Activated CD4-positive, alpha-beta T cell treated with anti-CD3 and anti-CD28 coated beads, Interleukin-2, amount 50 U/mL, for 48 hours (primary cell): ENCODE data around the gene CAP2.

Experiments
- DNase-seq, 2 experiments: peaks; one replicate each; pipeline ENCODE4 v3.0.0-alpha.2; 2020

The CAP2 gene, protein sequence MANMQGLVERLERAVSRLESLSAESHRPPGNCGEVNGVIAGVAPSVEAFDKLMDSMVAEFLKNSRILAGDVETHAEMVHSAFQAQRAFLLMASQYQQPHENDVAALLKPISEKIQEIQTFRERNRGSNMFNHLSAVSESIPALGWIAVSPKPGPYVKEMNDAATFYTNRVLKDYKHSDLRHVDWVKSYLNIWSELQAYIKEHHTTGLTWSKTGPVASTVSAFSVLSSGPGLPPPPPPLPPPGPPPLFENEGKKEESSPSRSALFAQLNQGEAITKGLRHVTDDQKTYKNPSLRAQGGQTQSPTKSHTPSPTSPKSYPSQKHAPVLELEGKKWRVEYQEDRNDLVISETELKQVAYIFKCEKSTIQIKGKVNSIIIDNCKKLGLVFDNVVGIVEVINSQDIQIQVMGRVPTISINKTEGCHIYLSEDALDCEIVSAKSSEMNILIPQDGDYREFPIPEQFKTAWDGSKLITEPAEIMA

DNA sequence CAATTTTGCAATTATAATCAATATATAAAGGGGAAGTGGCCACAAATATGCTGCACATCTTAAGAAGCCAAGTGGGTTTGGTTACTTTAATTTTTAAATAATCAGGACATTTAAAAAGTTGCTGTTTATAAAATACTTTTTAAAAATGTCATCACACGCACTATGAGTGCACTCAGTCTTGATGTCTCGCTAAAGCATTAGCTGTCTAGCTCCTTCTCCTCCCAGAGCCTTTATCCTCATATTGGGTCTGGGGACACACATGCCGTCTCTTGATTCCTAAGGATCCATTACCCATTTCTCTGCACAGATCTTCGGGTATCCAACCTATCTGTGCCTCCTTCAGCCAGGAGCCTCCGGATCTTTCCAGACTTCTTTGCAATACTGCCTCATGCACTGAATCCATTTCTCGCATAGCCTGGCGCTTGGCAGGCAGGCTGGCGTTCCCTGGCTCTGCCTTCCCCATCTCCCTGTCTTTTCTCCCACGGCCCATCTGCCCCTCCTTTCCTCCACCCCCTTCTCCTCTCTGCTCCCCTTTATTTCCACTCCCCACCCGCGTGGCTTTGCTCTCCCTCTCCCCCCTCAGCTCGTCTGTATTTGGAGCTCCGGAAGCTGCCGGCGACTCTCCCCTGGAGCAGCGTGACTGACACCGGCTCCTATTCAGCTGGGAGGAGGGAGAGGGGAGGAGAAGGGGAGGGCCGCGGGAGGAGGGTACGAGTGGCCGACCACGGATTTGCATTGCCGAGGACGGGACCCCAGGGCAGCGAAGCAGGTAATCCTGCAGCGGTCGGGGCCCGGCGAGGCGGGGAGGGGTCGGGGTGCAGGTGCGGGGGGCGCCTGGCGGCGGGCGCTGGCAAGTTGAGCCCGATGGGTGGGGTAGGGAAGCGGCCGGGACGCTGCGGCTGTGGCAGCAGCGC lies at the start of gene CAP2:
Gene CAP2 (plus strand): TSS at position 618 of the 914 bp plus-strand sequence. CDS start 27,961 bp downstream, outside the sequence.
- peak in 1 of 2 experiments; percentile 4 for DNase-seq

DNA sequence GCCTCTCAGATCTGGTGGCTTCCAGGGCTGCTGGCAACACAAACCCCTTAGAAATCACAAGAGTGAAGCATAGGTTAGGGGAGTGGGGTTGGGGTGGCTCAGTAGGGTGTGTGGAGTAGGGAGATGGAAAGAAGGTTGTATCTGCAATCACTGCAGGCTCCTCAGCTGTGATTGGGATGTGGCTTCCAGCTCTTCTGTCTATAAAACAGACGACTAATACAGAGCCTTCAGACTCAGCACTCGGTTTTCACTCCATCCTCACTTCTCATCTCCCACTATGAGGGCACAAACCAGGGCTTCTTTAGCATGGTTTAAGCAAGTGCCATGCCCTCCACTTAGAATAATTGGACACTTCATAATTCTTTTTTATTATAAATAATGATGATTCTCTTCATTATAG lies 46.4 kb upstream of the CAP2 start:
- no peak for DNase-seq

DNA sequence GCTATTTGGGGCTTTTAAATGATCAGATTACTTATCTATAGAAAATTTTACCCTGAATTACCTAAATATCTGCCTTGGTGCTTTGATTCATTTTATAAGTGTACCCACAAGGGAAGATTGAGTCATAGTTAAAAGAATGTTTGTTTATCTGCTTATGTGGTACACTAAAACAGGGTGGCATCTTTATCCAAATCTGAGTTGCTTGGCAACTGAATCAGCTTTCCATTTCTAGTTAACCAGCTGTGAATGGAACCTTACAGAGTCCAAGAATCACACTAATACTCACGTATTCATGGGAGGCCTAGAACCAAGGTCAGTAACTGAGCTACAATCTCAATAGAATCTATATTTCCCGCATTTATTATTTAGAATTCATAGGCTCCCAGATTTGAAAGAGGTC lies 44.0 kb upstream of the CAP2 start:
- no peak for DNase-seq

DNA sequence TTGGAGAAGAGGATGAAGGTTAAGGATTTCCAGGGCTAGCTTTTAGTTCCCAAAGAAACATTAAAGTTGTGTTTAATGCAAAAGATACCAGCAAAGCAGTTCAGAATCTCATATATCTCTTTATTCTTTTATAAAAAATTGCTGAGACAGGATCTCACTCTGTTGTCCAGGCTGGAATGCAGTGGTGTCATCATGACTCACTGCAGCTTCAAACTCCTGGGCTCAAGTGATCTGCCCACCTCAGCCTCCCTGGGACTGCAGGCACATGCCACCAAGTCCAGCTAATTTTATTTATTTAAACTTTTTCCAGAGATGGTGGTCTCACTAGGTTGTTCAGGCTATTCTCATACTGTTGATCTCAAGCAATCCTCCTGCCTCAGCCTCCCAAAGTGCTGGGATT lies 41.1 kb upstream of the CAP2 start:
- DNase-seq, result no peak

DNA sequence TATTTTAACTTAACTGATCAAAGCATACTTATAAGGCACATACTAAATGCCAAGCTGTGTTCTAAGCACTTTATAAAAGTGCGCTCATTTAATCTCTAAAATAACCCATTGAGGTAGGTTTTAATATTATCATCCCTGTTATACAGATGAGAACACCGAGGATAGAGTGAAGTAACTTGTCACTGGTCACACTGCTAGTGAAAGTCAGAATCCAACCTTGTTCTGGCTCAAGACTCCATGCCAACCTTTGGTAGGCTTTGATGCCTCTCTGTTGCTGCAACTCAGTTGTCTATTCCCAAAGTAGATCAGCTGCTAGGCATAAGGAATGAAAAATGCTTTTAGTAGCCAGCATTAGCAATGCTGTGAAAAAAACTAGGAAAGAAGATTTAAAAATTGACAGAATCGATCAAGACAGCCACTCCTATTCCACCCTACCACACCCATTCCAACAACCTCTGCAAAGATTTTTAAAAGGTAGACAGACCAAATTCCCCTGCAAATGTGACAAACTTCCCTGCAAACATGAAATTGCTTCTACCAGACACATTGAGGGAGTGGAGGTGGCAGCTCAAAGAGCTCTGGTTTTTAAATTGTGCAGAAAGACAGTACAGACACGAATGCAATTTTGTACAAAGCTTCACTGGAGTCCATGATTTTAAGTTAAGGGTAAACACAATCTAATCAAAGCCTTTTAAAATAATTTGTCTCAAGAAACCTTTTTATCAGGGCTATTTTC lies 39.8 kb upstream of the CAP2 start:
- no peak for DNase-seq

DNA sequence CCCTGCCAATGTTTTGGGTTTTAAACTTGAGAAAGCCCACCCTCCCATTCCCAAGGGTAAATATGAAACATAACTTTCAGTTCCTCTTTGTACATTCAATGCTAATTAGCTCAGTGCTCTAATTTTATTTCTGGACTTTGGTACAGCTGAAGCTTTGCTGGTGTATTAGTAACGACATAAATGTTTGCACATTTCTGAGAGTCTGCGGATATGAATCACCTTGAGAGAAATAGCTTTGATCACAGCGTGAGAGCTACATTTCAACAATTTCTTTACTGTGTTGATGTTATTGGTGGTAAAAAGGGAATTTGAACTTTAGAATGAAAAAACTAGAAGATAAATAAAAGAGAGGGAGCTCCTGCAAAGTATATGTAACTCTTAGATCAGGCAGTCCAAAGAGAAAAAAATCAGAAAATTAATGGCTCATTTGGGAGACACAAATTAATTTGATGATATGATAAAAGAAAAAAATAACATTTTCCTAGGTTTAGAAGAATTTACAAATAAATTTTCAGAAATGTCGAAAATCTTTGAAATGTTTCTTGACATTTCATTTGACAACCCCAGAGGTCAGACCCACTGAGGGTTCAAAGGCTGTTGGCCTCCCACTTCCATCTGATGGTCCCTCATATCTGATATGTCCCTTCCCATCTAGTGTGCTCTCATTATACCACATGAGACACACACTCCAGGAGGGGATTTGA lies 38.5 kb upstream of the CAP2 start:
- no peak for DNase-seq

DNA sequence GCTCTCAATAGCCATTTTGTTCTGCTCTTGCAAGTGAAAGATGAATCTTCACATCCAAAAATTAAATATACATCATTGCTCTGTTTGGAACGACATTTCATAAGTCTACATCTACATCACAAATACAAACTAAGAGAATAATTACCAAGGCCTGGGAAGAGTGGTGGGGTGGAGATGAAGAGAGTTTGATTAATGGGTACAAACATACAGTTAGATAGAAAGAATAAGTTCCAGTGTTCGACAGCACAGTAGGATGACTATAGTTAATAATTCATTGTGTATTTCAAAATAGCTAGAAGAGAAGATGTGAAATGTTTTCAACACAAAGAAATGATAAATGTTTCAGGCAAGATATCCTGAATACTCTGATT lies 38.0 kb upstream of the CAP2 start:
- DNase-seq, result no peak

DNA sequence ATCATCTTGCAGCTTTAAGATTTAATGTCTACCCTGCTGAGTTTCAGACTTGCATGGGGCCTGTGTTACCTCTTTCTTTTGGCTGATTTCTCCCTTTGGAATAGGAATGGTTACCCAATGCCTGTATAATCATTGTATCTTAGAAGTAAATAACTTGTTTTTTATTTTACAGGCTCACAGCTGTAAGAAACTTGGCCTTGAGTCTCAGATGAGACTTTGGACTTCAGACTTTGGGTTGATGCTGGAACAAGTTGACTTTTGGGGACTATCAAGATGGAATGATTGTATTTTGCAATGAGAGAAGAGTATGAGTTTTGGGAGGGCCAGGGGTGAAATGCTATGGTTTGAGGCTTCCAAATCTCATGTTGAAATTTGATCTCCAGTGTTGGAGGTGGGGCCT lies 34.9 kb upstream of the CAP2 start:
- no peak for DNase-seq

DNA sequence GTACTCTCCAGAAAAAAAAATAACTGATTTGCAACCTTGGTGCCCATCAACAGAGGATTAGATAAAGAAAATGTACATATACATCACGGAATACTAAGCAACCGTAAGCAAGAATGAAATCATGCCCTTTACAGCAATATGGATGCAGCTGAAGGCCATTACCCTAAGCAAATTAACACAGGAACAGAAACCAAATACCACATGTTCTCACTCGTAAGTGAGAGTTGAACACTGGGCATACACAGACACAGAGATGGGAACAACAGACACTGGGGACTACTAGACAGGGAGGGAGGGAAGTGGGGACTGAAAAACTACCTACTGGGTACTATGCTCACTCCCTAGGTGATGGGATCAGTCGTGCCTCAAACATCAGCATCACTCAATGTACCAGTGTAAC lies 32.8 kb upstream of the CAP2 start:
- DNase-seq, result no peak

DNA sequence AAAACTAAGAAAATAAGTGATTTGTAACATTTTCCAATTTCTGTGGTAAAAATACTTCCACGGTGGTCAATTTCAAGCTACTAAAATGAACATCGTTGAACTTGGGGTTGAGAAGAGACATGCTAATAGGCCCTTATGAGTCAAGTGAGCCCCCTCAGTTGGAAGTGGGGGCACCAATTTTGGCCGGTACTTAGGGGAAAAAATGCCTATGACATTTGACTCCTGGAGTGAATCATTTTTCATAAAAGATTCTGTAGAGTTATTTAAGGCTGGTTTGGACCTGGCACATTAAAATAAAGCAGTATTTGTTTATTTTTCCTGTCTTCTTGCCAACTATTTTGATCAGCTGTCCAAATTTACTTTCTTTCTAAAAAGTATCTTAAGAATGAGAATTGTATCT lies 32.4 kb upstream of the CAP2 start:
- DNase-seq, result no peak

DNA sequence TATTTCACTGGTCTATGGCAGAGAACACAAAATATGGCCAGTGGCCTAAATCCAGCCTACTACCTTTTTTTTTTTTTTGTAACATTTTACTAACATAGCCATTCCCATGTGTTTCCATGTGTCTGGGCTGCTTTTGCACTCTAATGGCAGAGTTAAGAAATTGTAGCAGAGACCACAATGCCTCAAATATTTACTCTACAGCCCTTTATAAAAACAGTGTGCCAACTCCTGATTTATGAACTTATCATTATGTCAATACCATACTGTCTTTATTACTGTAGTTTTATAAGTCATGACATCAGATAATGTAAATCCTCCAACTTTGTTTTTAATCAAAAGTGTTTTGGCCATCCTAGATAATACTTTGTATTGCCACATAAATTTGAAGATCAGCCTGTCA lies 27.4 kb upstream of the CAP2 start:
- DNase-seq, result no peak

DNA sequence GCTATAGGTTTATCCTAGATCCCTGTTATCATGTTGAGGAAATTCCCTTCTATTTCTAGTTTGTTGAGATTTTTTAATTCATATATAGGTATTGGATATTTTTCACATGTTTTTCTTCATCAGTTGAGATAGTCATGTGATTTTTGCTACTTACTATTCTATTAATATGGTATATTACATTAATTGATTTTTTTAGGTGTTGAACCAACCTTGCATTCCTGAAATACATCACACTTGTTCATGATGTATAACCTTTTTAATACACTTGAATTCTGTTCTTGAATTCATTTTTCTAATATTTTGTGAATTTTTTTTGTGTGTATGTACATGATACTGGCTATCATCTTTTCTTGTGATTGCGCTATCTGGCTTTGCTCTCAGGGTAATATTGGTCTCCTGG lies 25.5 kb upstream of the CAP2 start:
- no peak for DNase-seq

DNA sequence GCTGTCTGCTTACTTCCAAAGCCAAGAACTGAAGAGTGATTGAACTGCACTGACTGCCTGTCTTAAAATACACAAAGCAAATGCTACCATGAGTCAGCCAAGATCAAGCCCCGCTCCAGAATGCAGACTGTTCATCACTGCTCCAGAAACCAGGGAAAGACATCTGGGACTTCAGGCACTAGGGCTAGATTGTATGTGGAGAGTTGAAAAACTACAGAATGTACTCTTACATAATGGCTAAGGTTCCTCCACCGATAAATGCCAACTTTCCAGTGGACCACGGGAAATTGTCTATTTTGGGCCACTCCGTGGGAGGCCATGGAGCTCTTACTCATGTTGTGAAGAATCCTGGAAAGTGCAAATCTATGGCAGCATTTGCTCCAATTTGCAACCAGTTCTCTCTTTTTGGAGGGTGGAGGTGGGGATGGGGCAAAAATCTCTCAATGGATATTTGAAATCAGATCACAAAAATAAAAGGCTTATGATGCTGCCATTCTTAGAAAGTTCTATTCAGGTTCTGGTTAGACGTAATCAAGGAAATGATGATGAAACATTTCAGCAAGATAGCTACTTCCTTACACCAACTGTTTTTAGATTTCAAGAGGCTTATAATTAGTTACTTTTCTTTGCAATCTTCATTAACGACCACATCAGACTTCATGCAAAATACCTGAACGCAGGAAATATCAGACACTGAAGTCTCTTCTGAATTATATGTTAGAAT lies 11.8 kb upstream of the CAP2 start:
- DNase-seq, result no peak

DNA sequence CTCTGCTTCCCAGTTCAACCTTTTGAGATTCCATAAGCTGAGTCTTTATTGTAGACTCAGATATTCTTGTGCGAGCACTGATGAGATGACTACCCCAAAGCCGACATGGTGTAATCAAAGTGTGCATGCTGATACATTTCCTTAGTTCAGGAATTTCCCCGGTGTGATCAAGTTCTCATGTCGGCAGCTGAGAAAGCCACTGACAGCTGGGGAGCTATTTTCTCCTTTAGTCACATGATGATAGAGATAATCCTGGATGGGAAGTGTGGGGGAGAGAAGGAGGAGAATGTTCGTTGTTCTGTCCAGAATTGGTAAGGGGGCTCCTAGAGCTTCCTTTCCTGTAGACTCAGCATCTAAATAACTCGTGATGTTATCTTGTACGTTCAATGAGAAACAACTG lies 7.7 kb upstream of the CAP2 start:
- DNase-seq, result no peak

DNA sequence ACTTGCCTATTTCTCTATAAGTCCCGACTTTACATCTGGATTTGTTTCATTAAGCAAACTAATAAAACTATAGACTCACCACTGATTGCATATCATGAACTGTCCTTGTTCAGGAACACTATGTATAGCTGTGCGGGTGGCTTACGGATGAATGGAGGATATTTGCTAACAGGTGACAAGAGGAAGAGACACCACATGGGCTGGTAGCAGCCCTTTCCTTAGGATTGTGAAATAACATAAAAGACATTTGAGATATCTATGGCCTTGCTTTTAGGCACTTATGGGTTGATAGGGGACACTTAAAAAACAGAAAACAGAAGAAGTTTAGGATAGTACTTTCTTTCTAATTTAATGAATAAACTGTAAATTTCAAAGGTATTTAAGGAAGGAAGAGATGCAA lies 5.0 kb upstream of the CAP2 start:
- no peak for DNase-seq

DNA sequence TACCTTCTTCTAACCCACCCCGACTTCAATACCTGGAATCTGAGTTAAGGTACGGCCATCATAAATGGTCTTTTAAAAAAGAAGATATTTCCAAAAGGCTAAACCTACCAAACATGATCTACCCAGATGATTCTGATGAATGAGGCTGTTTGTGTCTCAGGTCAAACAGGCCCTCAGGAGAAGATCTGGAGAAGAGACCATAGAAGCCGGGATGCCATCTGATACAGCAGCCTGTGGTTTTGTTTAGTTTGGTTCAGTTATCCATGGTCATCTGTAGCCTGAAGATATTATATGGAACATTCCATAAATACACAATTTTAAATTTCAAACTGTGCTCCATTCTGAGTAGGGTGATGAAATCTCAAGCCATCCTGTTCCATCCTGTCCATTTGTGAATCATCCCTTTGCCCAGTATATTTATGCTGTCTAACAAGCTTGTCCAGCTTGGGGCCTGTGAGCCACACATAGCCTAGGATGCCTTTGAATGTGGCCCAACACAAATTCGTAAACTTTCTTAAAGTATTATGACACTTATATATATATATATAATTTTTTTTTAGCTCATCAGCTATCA lies 4.0 kb upstream of the CAP2 start:
- DNase-seq, result no peak

DNA sequence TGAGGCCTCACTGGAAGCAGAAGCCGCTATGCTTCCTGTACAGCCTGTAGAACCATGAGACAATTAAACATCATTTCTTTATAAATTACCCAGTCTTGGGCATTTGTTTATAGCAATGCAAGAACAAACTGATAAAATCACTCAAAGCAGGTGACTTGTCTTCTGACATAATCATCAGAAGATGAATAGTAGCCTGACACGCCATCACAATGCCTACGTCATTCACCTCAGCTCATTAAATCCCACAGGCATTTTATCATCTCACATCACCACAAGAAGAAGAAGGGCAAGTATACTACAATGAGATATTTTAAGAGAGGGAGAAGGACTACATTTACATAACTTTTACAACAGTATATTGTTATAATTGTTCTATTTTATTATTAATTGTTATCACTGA lies 3.1 kb upstream of the CAP2 start:
- no peak for DNase-seq

DNA sequence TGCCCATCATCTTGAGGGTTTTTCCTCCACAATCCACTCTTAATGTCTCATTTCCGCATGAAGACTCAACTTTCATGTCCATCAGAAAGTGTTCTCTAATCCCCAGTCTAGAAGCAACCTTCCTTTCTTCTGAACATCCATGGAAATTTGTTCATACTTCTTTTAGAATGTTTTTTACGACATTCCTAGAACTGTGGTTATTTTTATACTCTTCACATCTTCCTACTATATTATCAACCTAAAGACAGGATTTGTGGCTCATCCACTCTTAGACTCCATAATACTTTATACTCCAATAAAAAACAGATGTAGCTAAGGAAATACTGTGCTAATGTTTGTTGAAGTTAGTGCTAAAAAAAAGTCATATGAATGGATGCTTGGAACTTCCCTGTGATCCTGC lies 1.4 kb upstream of the CAP2 start:
- no peak for DNase-seq

DNA sequence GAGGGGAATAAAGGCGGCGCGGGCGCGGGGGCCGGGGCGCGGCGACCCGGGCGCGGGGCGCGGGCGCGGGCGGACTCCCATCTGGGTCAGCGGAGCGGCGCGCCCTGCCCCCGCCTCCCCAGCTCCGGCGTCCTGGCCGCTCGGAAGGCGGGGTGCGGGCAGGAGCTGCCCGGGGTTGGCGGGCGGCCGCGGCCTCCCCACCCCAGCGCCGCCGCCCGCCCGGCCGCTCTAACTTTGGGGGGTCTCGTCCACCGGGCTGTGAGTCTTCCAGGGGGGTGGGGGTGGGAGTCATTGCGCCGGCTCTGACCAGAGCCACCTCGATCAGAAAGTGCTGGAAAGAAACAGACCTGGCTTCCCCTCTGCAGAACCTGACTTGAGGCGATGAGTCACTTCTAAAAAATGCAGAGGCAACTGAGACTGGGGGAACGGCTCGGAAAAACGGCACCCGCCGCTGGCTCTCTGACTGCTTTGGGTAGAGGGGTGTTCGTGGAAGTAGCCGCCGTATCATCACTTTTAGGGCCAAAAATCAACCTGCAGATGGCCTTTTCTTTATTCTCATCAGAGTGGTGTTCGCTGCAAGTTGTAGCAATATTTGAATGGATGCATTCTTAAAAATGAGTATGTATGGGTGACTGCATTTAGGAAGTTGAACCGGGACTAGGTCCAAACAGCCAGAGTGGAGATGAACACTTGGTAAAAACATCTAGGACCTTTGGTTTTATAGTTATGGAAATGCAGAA lies 667 bp downstream of the CAP2 start:
- DNase-seq, result peak in 1 of 2 experiments; percentile 11

DNA sequence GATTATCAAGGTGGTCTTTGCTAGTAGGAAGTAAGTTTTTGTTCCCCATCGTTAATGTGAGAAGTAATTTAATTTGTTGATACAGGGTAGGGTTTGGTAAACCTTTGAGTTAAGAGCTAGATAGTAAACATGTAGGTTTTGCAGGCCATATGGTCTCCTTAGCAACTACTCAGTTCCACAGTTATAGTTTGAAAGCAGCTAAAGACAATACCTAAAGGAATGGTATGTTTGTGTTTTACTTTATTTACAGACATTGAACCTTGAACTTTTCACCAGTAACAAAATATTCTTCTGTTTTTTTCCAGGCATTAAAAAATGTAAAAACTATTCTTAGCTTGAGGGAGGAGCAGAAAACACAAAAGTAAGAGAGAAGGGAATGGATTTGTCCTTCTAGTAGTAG lies 1.7 kb downstream of the CAP2 start:
- no peak for DNase-seq

DNA sequence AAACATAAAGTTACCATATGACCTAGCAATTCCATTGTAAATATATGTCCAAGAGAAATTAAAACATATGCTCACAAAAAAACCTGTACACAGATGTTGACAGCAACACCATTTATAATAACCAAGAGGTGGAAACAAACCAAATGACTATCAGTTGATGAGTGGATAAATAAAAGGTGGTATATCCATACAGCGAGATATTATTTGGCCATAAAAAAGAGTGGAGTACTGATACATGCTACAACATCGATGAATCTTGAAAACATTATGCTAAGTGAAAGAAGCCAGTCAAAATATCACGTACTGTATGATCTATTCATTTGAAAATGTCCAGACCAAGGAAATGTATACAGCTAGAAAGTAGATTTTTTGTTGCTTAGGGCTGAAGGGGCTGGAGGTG lies 2.9 kb downstream of the CAP2 start:
- no peak for DNase-seq
